GM18505 (cell line): ENCODE data around the gene FAM89A.

Source experiments
- ATAC-seq: cut with Tn5 transposase; IDR thresholded peaks from one replicate; pipeline ENCODE4 v1.9.1; 2021; ENCODE audit not compliant: unreplicated experiment
- POLR2A ChIP-seq: IDR thresholded peaks from 4 replicates; pipeline ENCODE4 v1.6.1; 2011; ENCODE audit warnings: borderline replicate concordance; ENCODE audit not compliant: insufficient read depth, insufficient read length; ENCODE audit errors: extremely low read depth

FAM89A gene

DNA sequence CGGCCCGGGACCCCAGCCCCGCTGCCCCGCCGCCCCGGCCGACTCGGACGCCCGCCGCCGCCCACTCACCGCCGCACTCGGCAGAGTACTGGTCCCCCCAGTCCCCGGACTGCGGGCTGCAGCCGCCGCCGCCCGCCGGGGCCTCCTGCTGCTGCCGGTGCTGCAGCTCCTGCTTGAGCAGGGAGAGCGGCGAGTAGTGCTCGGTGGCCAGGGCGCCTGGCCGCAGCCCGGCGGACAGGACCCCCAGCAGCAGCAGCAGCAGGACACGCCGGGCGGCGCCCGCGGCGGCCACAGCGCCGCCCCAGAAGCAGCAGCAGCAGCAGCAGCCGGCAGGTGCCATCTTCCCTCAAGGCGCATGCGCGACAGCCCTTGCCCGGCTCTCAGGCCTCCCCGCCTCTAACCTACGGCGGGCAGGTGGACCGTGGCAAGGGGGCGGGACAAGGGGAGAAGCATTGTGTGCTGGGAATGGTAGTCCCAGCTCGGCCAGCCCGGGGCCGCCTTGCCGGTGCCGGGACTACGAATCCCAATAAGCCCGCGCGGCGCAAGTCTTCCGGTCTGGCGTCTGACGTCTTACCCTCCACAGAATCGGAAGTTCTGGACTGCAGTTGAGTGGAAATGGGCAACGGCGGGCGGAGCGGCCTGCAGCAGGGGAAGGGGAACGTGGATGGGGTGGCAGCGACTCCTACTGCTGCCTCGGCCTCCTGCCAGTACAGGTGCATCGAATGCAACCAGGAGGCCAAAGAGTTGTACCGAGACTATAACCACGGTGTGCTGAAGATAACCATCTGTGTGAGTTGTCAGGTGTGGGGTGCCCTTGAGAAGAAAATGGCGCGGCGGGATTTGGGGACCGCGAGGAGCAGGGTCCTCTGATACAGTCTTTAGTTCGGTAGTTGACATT, 61.3 kb downstream of the FAM89A start, which contains the start of the genes ARV1 and TTC13:
ARV1 (plus strand) TSS at position 604 of the 898 bp plus-strand sequence; CDS start at position 616, 12 bp downstream.
TTC13 (minus strand) TSS at position 371 of the 898 bp plus-strand sequence; CDS start at position 340, 31 bp downstream.
- peak; percentile 89 for TF ChIP-seq POLR2A
- ATAC-seq = peak; percentile 94

DNA sequence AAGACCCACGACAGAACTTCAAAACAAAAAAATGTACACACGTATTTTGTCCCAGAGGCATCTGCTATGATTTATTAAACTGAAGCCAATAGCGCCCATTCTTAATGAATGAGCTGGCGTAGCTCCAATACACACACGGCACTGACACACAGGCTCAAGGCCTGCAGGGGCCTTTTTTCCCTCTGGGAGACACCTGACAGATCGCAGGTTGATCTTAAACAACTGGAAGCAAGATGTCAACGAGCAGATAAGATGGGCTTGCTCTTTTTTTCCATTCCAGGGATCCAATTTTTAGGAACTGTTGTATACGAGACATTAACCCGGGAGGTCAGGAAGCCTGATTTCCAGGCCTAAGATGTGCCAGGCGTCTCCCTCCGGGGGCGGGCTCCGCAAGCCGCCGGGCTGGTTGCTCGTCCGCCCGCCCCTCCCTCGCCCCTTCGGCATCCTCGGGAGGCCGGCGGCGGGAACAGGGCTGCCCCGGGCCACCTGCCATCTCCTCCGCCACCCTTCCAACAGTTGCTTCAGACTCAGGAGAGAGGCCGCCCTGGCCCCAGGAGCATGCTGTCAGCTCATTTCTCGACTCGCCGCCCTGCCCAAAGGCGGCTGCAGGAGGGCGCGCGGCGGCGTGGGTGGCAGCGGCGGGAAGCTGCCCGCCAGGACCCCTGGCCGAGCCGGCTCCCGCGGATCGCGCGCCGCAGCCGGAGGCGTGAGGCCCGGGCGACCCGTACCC, 62.1 kb downstream of the FAM89A start:
- ATAC-seq = peak; percentile 13
- no peak for TF ChIP-seq POLR2A

DNA sequence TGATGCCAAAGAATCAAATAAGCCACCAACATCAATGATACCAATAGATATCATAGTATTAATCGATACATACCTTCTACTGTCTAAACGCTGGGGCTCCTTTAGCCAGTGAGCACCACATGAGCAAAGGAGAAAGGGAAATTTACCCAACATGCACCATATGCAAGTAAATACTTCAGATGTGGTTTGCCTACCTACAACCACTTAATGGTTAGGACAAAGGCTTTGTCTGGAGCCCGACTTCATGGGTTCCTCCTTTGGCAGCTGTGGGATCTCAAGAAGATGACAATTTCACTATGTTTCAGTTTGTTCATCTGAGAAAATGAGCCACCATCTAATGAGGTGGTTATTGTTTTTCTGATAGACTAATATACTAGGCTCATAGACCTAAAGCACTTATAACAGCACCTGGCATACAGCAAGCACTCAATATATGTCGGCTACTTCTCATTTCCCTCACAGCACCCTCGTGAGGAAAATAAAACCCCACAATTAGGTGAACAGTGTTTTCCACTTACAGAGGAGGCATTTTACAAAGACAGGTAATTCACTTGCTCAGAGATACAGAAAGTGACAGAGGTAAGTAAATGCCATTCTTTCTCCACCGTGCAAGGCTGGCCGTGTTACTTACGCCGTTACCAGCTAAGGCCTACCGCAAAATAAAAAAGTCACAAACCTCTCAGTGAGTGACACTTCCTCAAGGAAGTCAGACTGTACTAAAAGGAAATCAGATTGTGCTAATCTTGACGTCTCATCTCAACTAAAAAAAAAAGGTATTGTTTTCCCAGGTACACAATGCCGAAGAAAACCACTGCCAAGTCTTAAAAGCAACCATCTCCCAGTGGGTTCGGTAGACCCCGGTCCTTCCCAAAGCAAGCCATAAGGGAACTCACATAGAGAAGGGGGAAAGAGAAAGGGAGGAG, 63.0 kb downstream of the FAM89A start:
- ATAC-seq = no peak
- TF ChIP-seq POLR2A = no peak

- no peak for ATAC-seq
Measured at GRCh38 chr1:230976360-230976759, 63.7 kb downstream of the FAM89A start.

GRCh38 chr1:230975636-230976035, 64.4 kb downstream of the FAM89A start:
- ATAC-seq = no peak

More at GRCh38 chr1:230976360-230976759, 63.7 kb downstream of the FAM89A start:
- no peak for TF ChIP-seq POLR2A

DNA sequence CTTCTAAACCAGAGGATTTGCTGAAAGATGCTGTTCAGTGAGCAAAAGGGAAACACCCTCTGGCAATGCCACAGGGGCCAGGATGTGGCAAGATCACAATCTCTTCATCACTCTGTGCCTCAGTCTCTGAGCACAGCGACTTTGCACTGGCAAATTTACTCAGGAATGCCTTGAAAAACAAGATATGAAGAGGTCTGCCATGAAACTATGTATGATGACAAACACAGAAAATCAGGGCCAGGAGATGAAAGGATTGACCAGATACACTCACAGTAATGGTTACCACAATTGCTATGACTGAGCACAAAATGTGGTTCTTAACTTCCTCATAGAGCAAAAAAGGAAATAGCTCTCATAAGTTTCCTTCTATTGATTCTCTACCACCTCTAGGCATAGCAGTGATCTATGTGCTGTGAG, 67.2 kb downstream of the FAM89A start:
- peak; percentile 75 for ATAC-seq
- TF ChIP-seq POLR2A = no peak

More at GRCh38 chr1:230975636-230976035, 64.4 kb downstream of the FAM89A start:
- TF ChIP-seq POLR2A = no peak

DNA sequence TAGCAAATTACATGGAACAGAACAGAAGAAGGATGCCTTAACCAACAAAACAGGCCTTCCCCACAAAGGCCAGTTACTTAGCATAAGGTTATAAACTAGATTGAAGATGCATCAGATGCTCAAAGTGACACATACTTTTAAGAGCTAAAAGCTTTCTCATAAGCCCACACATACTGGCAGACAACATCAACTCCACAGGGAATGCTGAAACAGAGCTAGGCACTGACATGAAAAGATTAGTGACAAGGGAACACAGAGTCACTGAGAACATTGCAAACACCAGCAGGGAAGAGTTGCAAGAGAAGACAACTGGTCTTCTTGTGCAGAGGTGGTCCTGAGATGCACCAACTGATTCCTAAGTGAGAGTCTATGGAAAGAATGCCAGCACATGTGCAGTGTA, 68.3 kb downstream of the FAM89A start:
- TF ChIP-seq POLR2A = no peak
- no peak for ATAC-seq

GRCh38 chr1:230970432-230970831, 69.6 kb downstream of the FAM89A start:
- ATAC-seq = no peak
- TF ChIP-seq POLR2A = no peak
